Activated CD4-positive, alpha-beta T cell treated with anti-CD3 and anti-CD28 coated beads, Interleukin-2, amount 50 U/mL, for 48 hours (primary cell): ENCODE data around the gene ATP8A2.
"Not testable (repeated sequence)": the region's sequence is repeated elsewhere in the genome, so short reads cannot be mapped to it uniquely, and the experiment has no call there.

Experiments used
- DNase-seq, 2 experiments: peaks; one replicate each; pipeline ENCODE4 v3.0.0-alpha.2; 2020

Gene ATP8A2

DNA sequence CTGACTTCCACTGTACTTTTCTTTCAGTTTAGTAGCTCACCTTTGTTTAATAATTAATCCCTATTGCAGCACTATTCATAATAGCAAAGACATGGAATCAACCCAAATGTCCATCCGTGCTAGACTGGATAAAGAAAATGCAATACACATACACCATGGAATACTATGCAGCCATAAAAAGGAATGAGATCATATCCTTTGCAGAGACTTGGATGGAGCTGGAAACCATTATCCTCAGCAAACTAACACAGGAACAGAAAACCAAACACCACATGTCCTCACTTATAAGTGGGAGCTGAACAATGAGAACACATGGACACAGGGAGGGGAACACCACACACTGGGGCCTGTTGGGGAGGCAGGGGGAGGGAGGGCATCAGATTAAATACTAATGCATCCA, 402.3 kb downstream of the ATP8A2 start:
- not testable (repeated sequence) for DNase-seq

GRCh38 chr13:25775275-25775674, 403.5 kb downstream of the ATP8A2 start:
- DNase-seq, result no peak

DNA sequence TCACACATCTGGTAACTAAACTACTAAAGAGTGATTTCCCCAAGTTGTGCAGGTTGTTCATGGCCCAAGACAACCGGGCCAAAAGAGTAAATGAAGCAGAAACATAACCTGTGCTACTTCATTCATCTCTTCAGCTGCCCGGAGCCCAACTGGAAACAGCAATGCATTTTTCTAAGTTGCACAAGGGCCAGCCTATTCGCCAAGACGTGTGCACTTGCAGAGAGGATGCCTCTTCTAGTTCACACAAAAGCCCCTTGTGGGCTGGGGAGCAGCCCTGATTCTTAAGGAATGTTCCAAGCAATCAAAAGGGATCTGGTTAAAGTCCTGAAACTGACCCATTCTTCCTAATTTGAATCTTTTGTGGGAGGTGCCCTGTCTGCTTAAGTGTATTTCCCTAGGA, 404.2 kb downstream of the ATP8A2 start:
- DNase-seq, result no peak

- DNase-seq, result no peak
These were observed 404.9 kb downstream of the ATP8A2 start for GRCh38 chr13:25776722-25777121.

DNA sequence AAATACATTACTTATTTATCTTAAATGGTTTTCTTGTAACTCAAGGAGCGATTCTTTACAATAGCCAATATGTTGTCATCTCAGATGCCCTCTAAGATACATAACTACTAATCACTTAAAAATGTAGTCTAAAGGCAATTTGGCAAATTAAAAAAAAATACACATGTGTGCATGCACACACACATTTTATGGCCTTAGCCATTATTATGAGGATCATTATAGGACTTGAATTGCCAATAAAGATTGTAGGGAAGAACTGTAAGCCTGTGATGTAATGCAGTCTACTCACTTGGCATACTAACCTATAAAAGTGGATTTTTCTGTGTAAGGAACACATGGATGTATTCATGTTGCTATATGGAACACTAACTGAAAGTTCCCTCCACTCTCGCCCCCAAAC, 405.7 kb downstream of the ATP8A2 start:
- DNase-seq, result no peak

GRCh38 chr13:25778365-25778764, 406.6 kb downstream of the ATP8A2 start:
- no peak for DNase-seq

- no peak for DNase-seq
These were observed 407.1 kb downstream of the ATP8A2 start for GRCh38 chr13:25778808-25779305.

- no peak for DNase-seq
These were observed 411.3 kb downstream of the ATP8A2 start for GRCh38 chr13:25783076-25783475.

GRCh38 chr13:25783601-25784024, 411.8 kb downstream of the ATP8A2 start:
- no peak for DNase-seq

DNA sequence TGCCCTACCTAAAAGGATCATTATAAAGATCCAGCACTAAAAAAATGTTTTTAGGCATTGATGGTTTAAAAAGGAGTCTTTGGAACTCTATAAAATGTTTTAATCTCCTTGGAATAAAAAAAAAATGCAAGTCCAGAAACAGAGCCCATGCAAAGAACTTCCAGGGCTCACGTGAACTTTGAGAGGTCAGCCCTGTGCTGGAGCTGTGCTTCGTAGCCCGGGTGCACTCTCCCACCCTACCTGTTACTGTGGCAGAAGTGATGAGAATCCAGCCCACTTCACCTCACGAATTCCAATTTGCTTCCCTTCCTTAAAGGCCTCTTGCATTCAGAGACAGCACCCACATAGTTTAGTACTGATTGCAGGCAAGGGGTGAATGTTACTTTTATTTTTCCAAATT, 412.3 kb downstream of the ATP8A2 start:
- no peak for DNase-seq

GRCh38 chr13:25790137-25790536, 418.4 kb downstream of the ATP8A2 start:
- not testable (repeated sequence) for DNase-seq

GRCh38 chr13:25795277-25795676, 423.5 kb downstream of the ATP8A2 start:
- no peak for DNase-seq

- no peak for DNase-seq
These were observed 424.7 kb downstream of the ATP8A2 start for GRCh38 chr13:25796474-25796873.

GRCh38 chr13:25798998-25799397, 427.2 kb downstream of the ATP8A2 start:
- no peak for DNase-seq

DNA sequence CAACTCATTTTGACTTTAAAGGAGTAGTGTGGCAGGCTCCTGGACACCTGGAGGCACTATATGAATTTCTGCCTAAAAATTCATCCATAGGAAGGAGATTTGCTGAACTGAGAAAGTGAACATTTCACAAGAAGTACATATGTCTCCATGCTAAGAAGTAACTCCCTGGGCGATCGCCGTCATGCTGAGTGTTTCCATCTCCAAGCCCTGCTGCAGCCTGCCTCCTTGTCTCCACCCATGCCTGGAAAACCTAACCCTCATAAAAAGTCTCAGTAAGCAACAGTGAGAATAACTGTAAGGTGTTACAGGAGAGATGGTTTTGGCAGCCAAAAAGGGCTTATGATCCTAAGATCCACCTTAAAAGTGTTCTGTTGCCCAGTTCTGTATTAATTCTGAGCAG, 428.7 kb downstream of the ATP8A2 start:
- DNase-seq, result no peak

GRCh38 chr13:25802579-25802978, 430.8 kb downstream of the ATP8A2 start:
- no peak for DNase-seq

DNA sequence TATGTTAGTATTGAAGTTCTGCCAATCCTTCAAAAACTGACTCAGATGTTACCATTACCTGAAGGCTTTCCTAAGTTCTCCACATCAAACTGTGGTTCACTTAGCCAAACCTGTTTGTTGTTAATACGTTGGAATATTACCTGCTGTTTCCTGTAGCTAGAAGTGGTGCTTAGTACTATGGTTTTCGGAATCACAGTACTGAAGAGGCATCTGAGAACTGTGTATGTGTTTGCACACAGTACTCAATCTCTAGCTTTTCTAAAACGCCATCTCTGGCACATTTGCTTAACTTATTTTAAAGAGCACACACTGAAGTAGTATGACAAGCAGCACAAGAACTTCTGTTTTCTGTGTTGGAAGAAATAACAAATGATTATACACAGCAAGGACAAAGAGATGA, 431.9 kb downstream of the ATP8A2 start:
- DNase-seq, result no peak

GRCh38 chr13:25806264-25806974, 434.6 kb downstream of the ATP8A2 start:
- DNase-seq, result no peak

DNA sequence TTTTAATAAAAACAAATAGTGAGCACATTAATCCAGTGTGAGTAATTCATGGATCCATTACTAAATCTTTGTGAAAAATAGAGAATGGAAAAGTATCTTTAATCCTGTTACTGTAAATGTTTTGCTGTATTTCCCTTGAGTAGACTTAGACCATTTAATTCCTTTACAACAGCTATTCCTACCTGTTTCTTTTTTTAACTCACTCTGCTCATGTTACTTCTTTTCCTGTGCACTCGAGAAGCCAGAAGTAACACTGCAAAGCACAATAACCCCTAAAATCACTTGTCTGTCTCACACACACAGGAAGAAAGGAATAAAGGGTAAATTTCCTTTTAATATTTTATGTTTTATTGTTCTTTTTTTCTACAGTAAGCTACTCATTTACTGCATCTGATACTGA, 435.8 kb downstream of the ATP8A2 start:
- DNase-seq, result no peak

- DNase-seq, result no peak
These were observed 439.7 kb downstream of the ATP8A2 start for GRCh38 chr13:25811506-25811905.

GRCh38 chr13:25816239-25816638, 444.5 kb downstream of the ATP8A2 start:
- DNase-seq, result no peak

DNA sequence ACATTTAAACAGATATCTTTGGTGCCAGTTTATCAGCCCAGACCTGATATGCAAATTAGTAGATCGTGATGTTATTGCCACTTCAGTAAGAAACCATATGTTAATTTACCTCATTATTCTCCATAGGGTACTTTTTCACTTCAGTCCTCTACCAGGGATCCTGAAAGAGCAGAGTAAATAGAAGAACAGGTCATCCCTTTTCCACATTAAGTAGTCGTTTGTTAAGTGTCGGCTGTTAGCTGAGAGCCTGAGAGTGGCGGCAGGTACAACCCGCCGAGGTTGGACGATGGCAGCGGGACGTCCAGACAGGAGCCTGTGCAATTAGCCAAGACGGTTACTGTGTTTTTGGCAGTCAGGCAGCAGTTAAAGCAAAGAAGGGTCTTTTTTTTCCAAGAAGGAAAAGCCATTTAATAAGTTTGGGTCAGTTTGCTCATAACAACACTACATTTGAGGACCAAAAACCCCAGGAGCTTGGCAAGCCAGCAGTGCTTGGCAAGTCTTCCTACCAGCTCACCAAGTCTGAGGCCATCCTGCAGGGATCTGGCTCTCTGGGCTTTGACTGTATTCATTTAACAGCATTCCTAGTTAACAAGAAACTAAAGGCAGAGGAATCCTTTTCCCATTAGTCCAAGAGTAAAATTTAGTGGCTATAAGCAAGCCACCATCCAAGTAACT, 448.2 kb downstream of the ATP8A2 start:
- no peak for DNase-seq

DNA sequence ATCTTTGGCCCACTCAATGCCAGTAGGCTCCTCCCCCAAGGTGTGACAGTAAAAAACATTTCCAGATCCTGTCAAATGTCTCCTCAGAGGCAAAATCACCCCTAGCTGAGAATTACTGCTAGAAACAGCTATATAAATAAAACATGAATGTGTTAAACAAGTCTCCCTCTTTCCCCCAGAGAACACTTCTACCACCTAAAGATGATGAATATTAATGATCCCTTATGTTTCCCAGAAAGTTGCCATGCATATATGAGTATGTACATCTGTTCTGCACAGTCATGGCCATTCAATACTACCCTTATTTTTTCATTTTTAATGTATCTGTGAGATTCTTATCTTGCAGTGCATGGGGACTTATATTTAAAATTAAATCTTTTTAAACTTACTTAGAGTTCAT, 450.0 kb downstream of the ATP8A2 start:
- DNase-seq, result no peak

DNA sequence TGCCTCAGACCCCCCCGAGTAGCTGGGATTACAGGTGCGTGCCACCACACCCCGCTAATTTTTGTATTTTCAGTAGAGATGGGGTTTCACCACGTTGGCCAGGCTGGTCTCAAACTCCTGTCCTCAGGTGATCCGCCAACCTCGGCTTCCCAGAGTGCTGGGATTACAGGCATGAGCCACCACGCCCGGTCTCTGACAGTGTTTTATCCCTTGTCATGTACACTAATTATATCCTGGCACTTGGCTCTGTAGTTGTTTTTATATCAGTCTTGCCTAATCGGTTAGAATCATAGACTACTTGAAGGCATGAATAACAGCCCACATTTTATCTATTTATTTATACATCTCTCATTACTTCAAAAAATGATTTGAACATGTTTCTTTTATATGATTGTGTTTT, 455.4 kb downstream of the ATP8A2 start:
- not testable (repeated sequence) for DNase-seq
